Testis (tissue), 3 donors: ENCODE measurements around the gene VASH2. TPM values are rescaled to one million over a fixed set of nuclear protein-coding genes. Genes with fewer than 3 reads are reported as not detected.

Experiments used
- DNase-seq: peaks from one replicate; pipeline ENCODE4 v3.0.0-alpha.2; 2019
- H3K27ac ChIP-seq, 2 donors: fragments of 200-600 bp; sonication (generic); one replicate each; pipeline ENCODE4 v1.5.1; 2019
- H3K27me3 ChIP-seq: fragments of 200-600 bp; sonication (generic); one replicate; pipeline ENCODE4 v1.5.1; 2019
- H3K36me3 ChIP-seq: fragments of 200-600 bp; sonication (generic); one replicate; pipeline ENCODE4 v1.5.1; 2017; ENCODE audit warnings: low read depth; ENCODE audit errors: missing control alignments
- H3K4me1 ChIP-seq: fragments of 200-600 bp; sonication (generic); one replicate; pipeline ENCODE4 v1.5.1; 2019
- H3K4me3 ChIP-seq, 2 donors: fragments of 200-600 bp; sonication (generic); one replicate each; pipeline ENCODE4 v1.5.1; 2017 to 2019
- H3K9me3 ChIP-seq: fragments of 200-600 bp; sonication (generic); one replicate; pipeline ENCODE4 v1.5.1; 2017
- POLR2A ChIP-seq: fragments of 450-650 bp; IDR thresholded peaks from one replicate; pipeline ENCODE4 v1.6.1; 2017; ENCODE audit warnings: antibody characterized with exemption, mild to moderate bottlenecking, moderate library complexity
- WGBS, 2 donors: methylation state at CpG; one replicate each; pipeline ENCODE4 v1.1.5; 2018; 5-methylcytosine and 5-hydroxymethylcytosine counted together
- intact Hi-C: fragments of 100-400 bp; cut with DNase I; formaldehyde crosslinking; loops from one replicate; pipeline ENCODE4 v1.15.1; 2023; ENCODE audit warnings: low total_unique reads
- polyA plus RNA-seq: library from polyadenylated mRNA; stranded (reverse); fragments of 350-450 nt; fragmentation: Illumina TruSeq; extraction: RNeasy Lipid Tissue Mini Kit (QIAGEN cat#74804); gene quantifications from one replicate; pipeline ENCODE4 v1.2.3, GENCODE V29; 2014; ENCODE audit warnings: low read depth, low replicate concordance; ENCODE audit not compliant: insufficient read depth
- total RNA-seq, 2 donors: library from RNA; depleted of rRNA; stranded (reverse); fragments of >200 nt; gene quantifications; one replicate each; pipeline ENCODE4 v1.2.3, GENCODE V29; 2016
- TF ChIP-seq, protein P1 (sequence below), 3 experiments: fragments of 450-650 bp in 2 of 3; fragments of 200-600 bp in 1 of 3; sonication (generic) in 1 of 3; IDR thresholded peaks; one replicate each; pipeline ENCODE4 v1.5.1; 2016 to 2019; ENCODE audit warnings: antibody characterized with exemption in 3 of 3, mild to moderate bottlenecking in 2 of 3, moderate library complexity in 1 of 3

The VASH2 gene
- total and polyA plus RNA-seq, 3 donors from 2014 or later = 9.5 to 30.9 (median 18.0) TPM

DNA sequence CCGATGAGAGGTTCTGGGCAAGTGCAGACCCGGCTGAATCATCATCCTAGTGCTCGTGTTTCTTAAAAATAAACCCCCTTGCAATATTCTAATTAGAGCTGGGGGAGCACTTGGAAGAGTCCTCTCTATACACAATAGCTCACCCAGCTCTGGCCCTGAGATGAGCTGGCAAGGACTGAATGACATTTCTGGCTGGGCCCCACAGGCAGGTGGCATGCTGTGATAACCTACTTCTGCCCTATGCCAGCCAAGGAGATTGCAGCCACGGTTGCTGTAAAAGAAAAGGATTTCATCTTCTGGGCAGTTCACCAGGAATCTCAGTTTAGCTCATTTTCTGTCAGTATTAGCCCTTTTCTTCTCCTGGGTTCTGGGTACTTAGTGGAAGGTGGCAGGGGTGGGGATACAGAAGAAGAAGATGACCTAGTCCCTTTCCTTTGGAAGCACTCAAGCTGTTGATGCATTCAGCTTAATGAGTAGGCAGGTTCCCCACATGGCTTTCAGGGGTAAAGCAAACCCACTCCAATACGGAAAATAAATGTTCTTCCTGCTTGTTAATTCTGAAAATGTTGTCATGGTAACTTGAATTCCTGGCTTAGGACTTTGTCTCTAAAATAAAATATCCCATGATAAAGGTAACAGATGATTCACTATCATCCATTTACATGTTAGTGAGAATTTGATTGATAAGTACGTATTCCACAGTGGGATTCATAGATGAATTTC is 32.2 kb downstream of the VASH2 start:
- intact Hi-C loops = no loop called here
- Histone ChIP-seq H3K27ac (no peak overlapping the region), H3K9me3 (no peaks in the 10 kb centered on the region), H3K36me3 (no peaks in the 10 kb centered on the region), H3K4me3 (no peak overlapping the region), H3K4me1 (no peaks in the 10 kb centered on the region), H3K27me3 (no peaks in the 10 kb centered on the region)
- WGBS, 2 donors = 80 to 86% methylated on average over 6 of the region's 6 CpGs
- DNase-seq = peak; percentile 20
- no peak for TF ChIP-seq POLR2A
- TF ChIP-seq, protein P1, sequence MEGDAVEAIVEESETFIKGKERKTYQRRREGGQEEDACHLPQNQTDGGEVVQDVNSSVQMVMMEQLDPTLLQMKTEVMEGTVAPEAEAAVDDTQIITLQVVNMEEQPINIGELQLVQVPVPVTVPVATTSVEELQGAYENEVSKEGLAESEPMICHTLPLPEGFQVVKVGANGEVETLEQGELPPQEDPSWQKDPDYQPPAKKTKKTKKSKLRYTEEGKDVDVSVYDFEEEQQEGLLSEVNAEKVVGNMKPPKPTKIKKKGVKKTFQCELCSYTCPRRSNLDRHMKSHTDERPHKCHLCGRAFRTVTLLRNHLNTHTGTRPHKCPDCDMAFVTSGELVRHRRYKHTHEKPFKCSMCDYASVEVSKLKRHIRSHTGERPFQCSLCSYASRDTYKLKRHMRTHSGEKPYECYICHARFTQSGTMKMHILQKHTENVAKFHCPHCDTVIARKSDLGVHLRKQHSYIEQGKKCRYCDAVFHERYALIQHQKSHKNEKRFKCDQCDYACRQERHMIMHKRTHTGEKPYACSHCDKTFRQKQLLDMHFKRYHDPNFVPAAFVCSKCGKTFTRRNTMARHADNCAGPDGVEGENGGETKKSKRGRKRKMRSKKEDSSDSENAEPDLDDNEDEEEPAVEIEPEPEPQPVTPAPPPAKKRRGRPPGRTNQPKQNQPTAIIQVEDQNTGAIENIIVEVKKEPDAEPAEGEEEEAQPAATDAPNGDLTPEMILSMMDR (IDR thresholded peaks at IDR 0.05) = no peak

DNA sequence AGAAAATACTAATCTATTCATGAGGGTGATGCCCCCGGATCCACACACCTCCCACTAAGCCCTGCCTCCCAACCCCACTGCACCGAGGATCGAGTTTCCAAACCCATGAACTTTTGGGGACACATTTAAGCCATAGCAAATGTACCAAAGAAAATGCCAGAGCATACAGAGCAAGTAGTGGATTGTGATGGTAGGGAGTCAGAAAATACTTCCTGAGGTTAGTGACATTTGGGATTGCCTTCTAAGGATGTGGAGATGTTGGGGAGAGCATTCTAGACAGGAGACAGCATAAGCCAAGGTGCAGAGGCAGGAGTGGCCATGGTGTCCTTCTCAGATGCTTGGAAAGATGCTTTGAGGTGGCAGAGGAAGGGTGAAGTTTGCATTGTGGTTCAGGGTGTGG is 33.1 kb downstream of the VASH2 start:
- TF ChIP-seq POLR2A = no peak
- TF ChIP-seq, protein P1 (IDR thresholded peaks at IDR 0.05) = no peak
- H3K4me1 ChIP-seq = no peaks in the 10 kb centered on the region
- H3K27ac ChIP-seq = no peak overlapping the region
- intact Hi-C loops = no loop called here
- no peaks in the 10 kb centered on the region for H3K27me3 ChIP-seq
- H3K9me3 ChIP-seq = no peaks in the 10 kb centered on the region
- H3K4me3 ChIP-seq = no peak overlapping the region
- no peaks in the 10 kb centered on the region for H3K36me3 ChIP-seq
- DNase-seq = no peak
- 93 to 94% methylated on average over 3 of the region's 3 CpGs for WGBS, 2 donors

DNA sequence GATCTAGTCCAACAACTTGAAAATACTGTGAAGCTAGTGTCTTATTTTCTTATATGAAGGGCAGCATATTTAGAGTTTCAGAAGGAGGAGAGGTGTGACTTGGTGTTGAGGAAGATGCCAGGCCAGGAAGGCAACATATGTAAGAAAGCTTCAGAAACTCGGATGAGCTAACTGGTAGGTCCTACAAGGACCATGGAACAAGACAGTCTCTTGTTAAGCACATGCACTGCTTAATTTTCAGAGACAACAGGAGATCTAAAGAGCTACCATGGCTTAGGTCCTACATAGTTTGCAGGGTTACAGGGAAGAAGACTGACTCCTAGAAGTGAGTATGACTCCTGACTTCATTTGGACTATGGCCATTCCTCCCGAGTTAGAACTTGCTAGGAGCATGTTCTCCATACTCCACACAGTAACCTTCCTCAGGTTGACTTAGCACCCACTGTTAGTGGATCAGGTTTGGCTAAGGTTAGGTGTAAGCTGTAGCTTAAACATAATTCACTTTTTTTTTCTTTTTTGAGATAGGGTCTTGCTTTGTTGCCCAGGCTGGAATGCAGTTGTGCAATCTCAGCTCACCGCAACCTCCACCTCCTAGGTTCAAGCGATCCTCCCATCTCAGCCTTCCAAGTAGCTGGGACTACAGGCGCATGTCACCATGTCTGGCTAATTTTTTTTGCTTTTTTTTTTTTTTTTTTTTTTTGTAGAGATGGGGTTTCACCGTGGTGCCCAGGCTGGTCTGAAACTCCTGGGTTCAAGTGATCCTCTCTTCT is 34.4 kb downstream of the VASH2 start:
- TF ChIP-seq POLR2A = no peak
- TF ChIP-seq, protein P1 (IDR thresholded peaks at IDR 0.05) = no peak
- Histone ChIP-seq H3K27me3 (no peaks in the 10 kb centered on the region), H3K4me1 (no peaks in the 10 kb centered on the region), H3K27ac (no peak overlapping the region), H3K36me3 (no peaks in the 10 kb centered on the region), H3K9me3 (no peaks in the 10 kb centered on the region), H3K4me3 (no peak overlapping the region)
- 92 to 94% methylated on average over 6 of the region's 6 CpGs for WGBS, 2 donors
- no peak for DNase-seq
- intact Hi-C loops = no loop called here

DNA sequence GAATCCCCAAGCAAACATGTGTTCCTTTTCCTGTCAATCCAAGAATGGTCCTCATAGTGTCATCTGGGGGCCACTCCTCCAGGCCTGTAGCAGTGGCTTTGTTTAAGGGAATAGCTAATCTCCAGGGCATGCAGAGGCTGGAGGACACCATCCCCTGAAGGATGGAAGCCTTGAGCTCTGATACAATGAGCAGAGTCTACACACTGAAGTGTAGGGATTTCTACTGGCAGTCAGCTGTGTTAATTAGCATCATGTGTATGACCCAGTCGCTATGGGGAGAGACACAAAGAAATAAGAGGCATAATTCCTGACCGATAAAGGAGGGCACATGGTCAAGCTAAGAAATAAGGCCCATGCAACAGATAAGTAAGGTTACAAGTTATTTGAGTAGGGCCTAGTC is 36.2 kb downstream of the VASH2 start:
- H3K4me1 ChIP-seq = no peaks in the 10 kb centered on the region
- TF ChIP-seq, protein P1 (IDR thresholded peaks at IDR 0.05) = no peak
- no peak for TF ChIP-seq POLR2A
- no peak for DNase-seq
- 95 to 96% methylated on average over 2 of the region's 2 CpGs for WGBS, 2 donors
- no peaks in the 10 kb centered on the region for H3K27me3 ChIP-seq
- H3K9me3 ChIP-seq = no peaks in the 10 kb centered on the region
- H3K27ac ChIP-seq = no peak overlapping the region
- intact Hi-C loops = no loop called here
- H3K36me3 ChIP-seq = no peaks in the 10 kb centered on the region
- H3K4me3 ChIP-seq = no peak overlapping the region
